GM15510 (cell line): Measurements from ENCODE around the gene CITED2.

ENCODE experiments used
- POLR2A ChIP-seq: IDR thresholded peaks from 3 replicates; pipeline ENCODE4 v1.6.1; 2011; ENCODE audit warnings: borderline replicate concordance; ENCODE audit not compliant: insufficient read length; ENCODE audit errors: extremely low read depth

The CITED2 gene

GRCh38 chr6:139330826-139331500, 43.5 kb downstream of the CITED2 start:
- no peak for TF ChIP-seq POLR2A

- TF ChIP-seq POLR2A, result no peak
Measured at GRCh38 chr6:139330306-139330705, 44.1 kb downstream of the CITED2 start.

- TF ChIP-seq POLR2A, result no peak
Measured at GRCh38 chr6:139329224-139329623, 45.2 kb downstream of the CITED2 start.

- TF ChIP-seq POLR2A, result no peak
Measured at GRCh38 chr6:139327038-139327437, 47.4 kb downstream of the CITED2 start.

- TF ChIP-seq POLR2A, result no peak
Measured at GRCh38 chr6:139325686-139326085, 48.8 kb downstream of the CITED2 start.

GRCh38 chr6:139325125-139325524, 49.3 kb downstream of the CITED2 start:
- TF ChIP-seq POLR2A, result no peak

- TF ChIP-seq POLR2A, result no peak
Measured at GRCh38 chr6:139324301-139324555, 50.2 kb downstream of the CITED2 start.

GRCh38 chr6:139323511-139324300, 50.7 kb downstream of the CITED2 start:
- TF ChIP-seq POLR2A, result no peak
